Hepatocyte (in vitro differentiated cells): ENCODE results near the gene MAPRE2. TPM values are rescaled to one million over a fixed set of nuclear protein-coding genes. Genes with fewer than 3 reads are reported as not detected.

ENCODE experiments used
- DNase-seq: peaks from one replicate; pipeline ENCODE4 v3.0.0-alpha.2; 2016; ENCODE audit warnings: low spot score
- H2AFZ ChIP-seq: fragments of 200-600 bp; sonication (generic); 2 replicates; pipeline ENCODE4 v1.6.0; 2016; ENCODE audit warnings: antibody characterized with exemption, mild to moderate bottlenecking
- H3K27ac ChIP-seq: fragments of 200-600 bp; sonication (generic); 2 replicates; pipeline ENCODE4 v1.5.1; 2016; ENCODE audit warnings: mild to moderate bottlenecking
- H3K27me3 ChIP-seq: fragments of 200-600 bp; sonication (generic); 2 replicates; pipeline ENCODE4 v1.6.1; 2016
- H3K36me3 ChIP-seq: fragments of 200-600 bp; sonication (generic); replicated peaks from 2 replicates; pipeline ENCODE4 v1.5.1; 2016; ENCODE audit warnings: low read depth; ENCODE audit not compliant: insufficient read depth
- H3K4me1 ChIP-seq: fragments of 200-600 bp; sonication (generic); 2 replicates; pipeline ENCODE4 v1.5.1; 2016; ENCODE audit warnings: mild to moderate bottlenecking, moderate library complexity; ENCODE audit not compliant: insufficient read depth
- H3K4me2 ChIP-seq: fragments of 200-600 bp; sonication (generic); 2 replicates; pipeline ENCODE4 v1.6.0; 2016
- H3K4me3 ChIP-seq: fragments of 200-600 bp; sonication (generic); 2 replicates; pipeline ENCODE4 v1.5.1; 2016; ENCODE audit warnings: mild to moderate bottlenecking
- H3K79me2 ChIP-seq: fragments of 200-600 bp; sonication (generic); 2 replicates; pipeline ENCODE4 v1.6.0; 2017; ENCODE audit warnings: mild to moderate bottlenecking
- H3K9me2 ChIP-seq: fragments of 200-600 bp; sonication (generic); replicated peaks from 2 replicates; pipeline ENCODE4 v1.6.0; 2017; ENCODE audit warnings: mild to moderate bottlenecking; ENCODE audit not compliant: insufficient read depth
- H3K9me3 ChIP-seq: fragments of 200-600 bp; sonication (generic); 2 replicates; pipeline ENCODE4 v1.5.1; 2016; ENCODE audit warnings: low read depth, mild to moderate bottlenecking
- H4K20me1 ChIP-seq: fragments of 200-600 bp; sonication (generic); 2 replicates; pipeline ENCODE4 v1.6.0; 2016; ENCODE audit warnings: mild to moderate bottlenecking; ENCODE audit not compliant: insufficient read depth, poor library complexity, severe bottlenecking
- EZH2 ChIP-seq: fragments of 200-600 bp; sonication (generic); IDR thresholded peaks from 2 replicates; pipeline ENCODE4 v1.6.1; 2016; ENCODE audit warnings: antibody characterized with exemption, mild to moderate bottlenecking, borderline replicate concordance
- EZH2phosphoT487 ChIP-seq: fragments of 200-600 bp; sonication (generic); IDR thresholded peaks from one replicate; pipeline ENCODE4 v1.6.1; 2018; ENCODE audit warnings: antibody characterized with exemption, mild to moderate bottlenecking, low read depth, moderate library complexity; ENCODE audit not compliant: unreplicated experiment, severe bottlenecking
- WGBS: methylation state at CpG from one replicate; pipeline ENCODE4 v1.1.6; 2016; ENCODE audit warnings: low lambda C conversion rate; ENCODE audit errors: missing lambda C conversion rate; 5-methylcytosine and 5-hydroxymethylcytosine counted together
- polyA plus RNA-seq: library from polyadenylated mRNA; unstranded; fragments of >200 nt; fragmentation: Nextera tagmentation; extraction: Ambion mirVana; gene quantifications from 2 replicates; pipeline ENCODE4 v1.2.1, GENCODE V29; 2016
- total RNA-seq: library from RNA; depleted of rRNA; stranded (reverse); fragments of >200 nt; gene quantifications from 2 replicates; pipeline ENCODE4 v1.2.3, GENCODE V29; 2014
- TF ChIP-seq, protein P1 (sequence below): fragments of 200-600 bp; sonication (generic); IDR thresholded peaks from 2 replicates; pipeline ENCODE4 v1.5.1; 2016; ENCODE audit warnings: antibody characterized with exemption, mild to moderate bottlenecking; ENCODE audit not compliant: poor library complexity

MAPRE2 gene
- total and polyA plus RNA-seq, 2 experiments from 2014 or later, result 19.1 to 27.6 TPM

GRCh38 chr18:35028536-35028935 is 12.7 kb upstream of the MAPRE2 start:
- Histone ChIP-seq H3K79me2 (no peaks in the 10 kb centered on the region), H3K27me3 (no peaks in the 10 kb centered on the region), H2AFZ (no peak overlapping the region), H4K20me1 (no peaks in the 10 kb centered on the region), H3K27ac (no peak overlapping the region), H3K9me3 (no peaks in the 10 kb centered on the region), H3K4me1 (peaks cover 14% of the 10 kb centered on the region), H3K9me2 (no peaks in the 10 kb centered on the region), H3K4me2 (no peak overlapping the region), H3K36me3 (no peaks in the 10 kb centered on the region), H3K4me3 (no peak overlapping the region)
- no peak for DNase-seq
- WGBS, result 97% methylated on average over 2 of the region's 2 CpGs
- TF ChIP-seq, protein P1, sequence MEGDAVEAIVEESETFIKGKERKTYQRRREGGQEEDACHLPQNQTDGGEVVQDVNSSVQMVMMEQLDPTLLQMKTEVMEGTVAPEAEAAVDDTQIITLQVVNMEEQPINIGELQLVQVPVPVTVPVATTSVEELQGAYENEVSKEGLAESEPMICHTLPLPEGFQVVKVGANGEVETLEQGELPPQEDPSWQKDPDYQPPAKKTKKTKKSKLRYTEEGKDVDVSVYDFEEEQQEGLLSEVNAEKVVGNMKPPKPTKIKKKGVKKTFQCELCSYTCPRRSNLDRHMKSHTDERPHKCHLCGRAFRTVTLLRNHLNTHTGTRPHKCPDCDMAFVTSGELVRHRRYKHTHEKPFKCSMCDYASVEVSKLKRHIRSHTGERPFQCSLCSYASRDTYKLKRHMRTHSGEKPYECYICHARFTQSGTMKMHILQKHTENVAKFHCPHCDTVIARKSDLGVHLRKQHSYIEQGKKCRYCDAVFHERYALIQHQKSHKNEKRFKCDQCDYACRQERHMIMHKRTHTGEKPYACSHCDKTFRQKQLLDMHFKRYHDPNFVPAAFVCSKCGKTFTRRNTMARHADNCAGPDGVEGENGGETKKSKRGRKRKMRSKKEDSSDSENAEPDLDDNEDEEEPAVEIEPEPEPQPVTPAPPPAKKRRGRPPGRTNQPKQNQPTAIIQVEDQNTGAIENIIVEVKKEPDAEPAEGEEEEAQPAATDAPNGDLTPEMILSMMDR, result no peak
- TF ChIP-seq EZH2, result no peak
- no peak for TF ChIP-seq EZH2phosphoT487

- Histone ChIP-seq H4K20me1 (no peaks in the 10 kb centered on the region), H2AFZ (no peak overlapping the region), H3K9me3 (no peaks in the 10 kb centered on the region), H3K27ac (no peak overlapping the region), H3K4me3 (no peak overlapping the region), H3K4me1 (peaks cover 14% of the 10 kb centered on the region), H3K9me2 (no peaks in the 10 kb centered on the region), H3K4me2 (no peak overlapping the region), H3K79me2 (no peaks in the 10 kb centered on the region), H3K27me3 (no peaks in the 10 kb centered on the region), H3K36me3 (no peaks in the 10 kb centered on the region)
- DNase-seq, result no peak
- no peak for TF ChIP-seq EZH2phosphoT487
- TF ChIP-seq, protein P1, result no peak
- no peak for TF ChIP-seq EZH2
- 93% methylated on average over 4 of the region's 4 CpGs for WGBS
These were observed 12.1 kb upstream of the MAPRE2 start for GRCh38 chr18:35029103-35029502.

- TF ChIP-seq EZH2, result no peak
- no peak for TF ChIP-seq EZH2phosphoT487
- TF ChIP-seq, protein P1, result no peak
- H3K79me2 ChIP-seq, result no peaks in the 10 kb centered on the region
- no peaks in the 10 kb centered on the region for H3K27me3 ChIP-seq
- no peak overlapping the region for H3K4me3 ChIP-seq
- H4K20me1 ChIP-seq, result no peaks in the 10 kb centered on the region
- no peaks in the 10 kb centered on the region for H3K9me2 ChIP-seq
- H3K4me2 ChIP-seq, result peak overlapping the region; percentile 55
- 85% methylated on average over 3 of the region's 3 CpGs for WGBS
- DNase-seq, result no peak
- peak overlapping the region; percentile 72 for H3K27ac ChIP-seq
- peaks cover 14% of the 10 kb centered on the region for H3K4me1 ChIP-seq
- H3K36me3 ChIP-seq, result no peaks in the 10 kb centered on the region
- peak overlapping the region; percentile 3 for H2AFZ ChIP-seq
- H3K9me3 ChIP-seq, result no peaks in the 10 kb centered on the region
These were observed 11.4 kb upstream of the MAPRE2 start for GRCh38 chr18:35029770-35030169.
